GM04503 (cell line): ENCODE data around the gene ABLIM2.

Experiments
- DNase-seq: peaks from one replicate; pipeline ENCODE4 v3.0.0-alpha.2; 2012; ENCODE audit warnings: low read depth

ABLIM2 gene

DNA sequence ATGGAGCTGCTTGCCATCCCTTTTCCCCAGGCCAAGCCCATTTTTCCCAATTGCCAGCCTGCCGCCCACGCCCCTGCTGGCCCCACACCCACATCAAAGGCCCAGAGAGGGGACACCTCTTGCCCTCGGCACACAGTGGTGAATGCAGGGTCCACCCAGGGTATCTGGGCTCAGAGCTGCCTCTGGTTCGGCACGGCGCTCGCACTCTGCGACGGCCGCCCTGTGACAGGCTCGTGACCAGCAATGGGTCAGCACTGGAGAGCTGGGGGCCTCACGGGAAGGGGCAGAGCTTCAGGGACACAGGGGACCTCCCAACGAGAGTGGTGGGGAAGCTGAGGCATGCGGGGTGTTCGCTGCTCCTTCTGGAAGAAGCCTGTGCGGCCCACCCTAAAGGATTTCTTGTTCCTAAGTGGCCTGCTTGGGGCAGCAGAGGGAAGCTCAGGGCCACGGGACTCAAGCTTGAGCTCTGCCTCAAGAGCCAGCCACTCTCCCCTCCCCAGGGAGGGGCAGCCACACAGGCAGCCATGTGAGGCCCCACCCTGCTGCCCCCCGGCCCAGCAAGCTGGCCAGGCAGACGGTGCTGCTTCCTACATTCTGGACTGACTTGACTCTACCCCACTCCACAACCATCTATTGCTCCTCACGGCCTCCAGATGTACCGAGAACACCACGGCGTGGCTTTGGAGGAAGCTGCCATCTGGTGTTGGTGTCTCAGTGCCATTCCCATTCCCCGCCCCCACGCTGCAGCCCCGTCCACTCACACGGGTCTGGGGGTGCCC lies 73.7 kb downstream of the ABLIM2 start:
- DNase-seq, result no peak

DNA sequence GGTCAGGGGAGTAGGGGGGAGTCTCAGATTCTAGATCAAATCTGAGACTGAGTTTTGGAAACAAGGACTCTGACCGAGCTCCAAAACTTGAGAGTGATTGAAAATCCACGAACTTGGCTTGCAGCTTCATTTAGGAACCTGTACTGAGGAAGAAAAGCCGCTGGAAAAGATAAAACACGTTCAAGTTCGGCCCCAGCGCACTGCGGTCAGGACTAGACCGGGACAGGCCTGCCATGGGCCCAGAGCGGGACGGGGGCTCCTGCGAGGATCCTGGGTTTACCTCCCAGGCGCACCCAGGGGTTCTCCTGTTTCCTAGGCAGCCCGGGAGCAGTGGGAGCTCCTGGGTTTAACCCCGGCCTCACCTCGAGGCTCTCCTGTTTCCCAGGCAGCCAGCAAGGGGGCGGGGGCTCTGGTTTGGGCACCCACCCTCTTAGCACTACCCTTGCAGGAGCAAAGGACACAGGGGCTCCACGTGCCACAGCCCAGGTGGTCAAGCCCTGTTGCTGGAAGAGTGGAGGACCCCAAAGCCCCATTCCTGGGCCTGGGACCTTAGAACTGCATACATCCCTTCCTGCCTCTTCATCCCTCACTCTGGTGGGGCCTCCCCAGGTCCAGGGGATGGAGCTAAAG lies 74.5 kb downstream of the ABLIM2 start:
- DNase-seq, result no peak

DNA sequence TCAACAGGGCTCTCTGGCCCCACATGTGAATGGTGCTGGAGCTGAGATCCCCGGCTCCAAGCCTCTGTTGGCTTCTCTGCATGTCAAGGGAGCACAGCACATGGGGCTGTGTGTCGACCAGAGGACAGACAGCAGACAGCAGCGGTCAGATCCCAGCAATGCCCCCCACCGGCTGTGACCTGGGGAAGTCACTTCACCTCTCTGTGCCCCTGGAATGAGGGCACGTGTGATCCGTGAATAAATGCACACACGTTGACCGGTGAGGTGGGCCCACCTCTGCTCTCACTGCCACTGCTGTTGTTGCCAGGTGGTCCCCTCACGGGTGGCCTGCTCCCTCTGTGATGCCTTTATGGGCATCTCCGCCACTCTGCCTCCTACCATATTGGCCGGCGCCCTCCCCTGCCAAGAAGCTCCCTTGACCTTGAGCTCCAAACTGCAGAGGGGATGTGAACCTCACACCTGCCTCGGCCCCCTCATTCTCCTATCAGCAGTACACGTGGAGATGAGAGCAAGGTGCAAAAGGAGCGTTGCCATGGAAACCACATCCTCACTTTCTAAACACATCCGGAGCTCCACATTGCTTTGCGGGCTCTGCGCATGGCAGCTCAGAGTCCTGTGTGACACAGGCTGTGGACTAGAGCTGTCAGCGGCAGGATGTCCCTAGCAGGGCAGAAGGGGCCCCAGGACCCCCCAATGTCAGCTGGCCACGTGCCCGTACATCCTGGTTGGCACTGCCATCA lies 75.4 kb downstream of the ABLIM2 start:
- DNase-seq, result no peak

DNA sequence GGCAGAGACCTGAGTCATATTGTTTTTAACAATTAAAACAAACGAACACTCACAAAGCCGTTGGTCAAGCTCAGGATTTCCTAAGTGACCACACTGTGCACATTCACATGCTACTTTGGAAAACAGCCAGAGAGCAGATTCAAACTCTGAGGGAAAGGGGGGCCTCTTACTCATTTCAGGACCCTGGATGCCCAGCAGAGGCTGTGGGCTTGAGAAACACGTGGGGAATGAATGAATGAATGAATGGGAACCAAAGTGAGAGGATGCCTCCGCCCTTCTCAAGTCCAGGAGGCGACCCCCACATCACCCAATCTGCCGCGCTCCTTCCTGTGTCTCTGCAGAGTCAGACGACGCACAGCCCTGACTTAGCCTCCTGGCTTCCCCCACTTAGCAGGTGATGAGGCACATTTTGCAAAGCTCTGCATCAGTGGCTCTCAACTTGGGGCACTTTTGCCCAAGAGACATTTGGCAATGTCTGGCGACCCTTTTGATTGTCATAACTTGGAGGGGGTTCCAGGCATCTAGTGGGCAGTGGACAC lies 76.0 kb downstream of the ABLIM2 start:
- DNase-seq, result no peak

- DNase-seq, result no peak
These were observed 76.7 kb downstream of the ABLIM2 start for GRCh38 chr4:8081621-8082516.

- no peak for DNase-seq
These were observed 77.4 kb downstream of the ABLIM2 start for GRCh38 chr4:8081171-8081570.

- no peak for DNase-seq
These were observed 77.9 kb downstream of the ABLIM2 start for GRCh38 chr4:8080754-8081065.

GRCh38 chr4:8079916-8080753 lies 78.5 kb downstream of the ABLIM2 start:
- no peak for DNase-seq

GRCh38 chr4:8079031-8079885 lies 79.4 kb downstream of the ABLIM2 start:
- DNase-seq, result no peak

DNA sequence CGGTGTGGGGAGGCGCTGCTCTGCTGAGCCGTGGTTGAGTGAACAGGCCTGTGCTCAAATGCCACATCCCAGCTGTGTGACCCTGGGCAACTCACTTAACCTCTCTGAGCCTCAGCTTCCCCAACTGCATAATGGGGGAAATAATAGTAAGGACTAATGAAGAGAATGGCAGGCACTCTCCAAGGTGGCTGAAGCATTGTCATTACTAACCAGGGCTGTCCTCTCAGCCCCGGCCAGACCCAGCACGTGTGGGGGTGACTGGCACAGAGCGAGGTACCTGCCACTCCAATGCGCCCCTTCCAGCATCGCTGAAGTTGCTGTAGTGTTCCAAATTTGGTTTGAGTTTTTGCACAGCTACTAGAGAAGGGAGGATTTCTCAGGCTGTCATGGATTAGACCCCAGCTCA lies 80.0 kb downstream of the ABLIM2 start:
- no peak for DNase-seq

GRCh38 chr4:8078109-8078494 lies 80.5 kb downstream of the ABLIM2 start:
- DNase-seq, result no peak

GRCh38 chr4:8077181-8078108 lies 81.2 kb downstream of the ABLIM2 start:
- DNase-seq, result no peak

- no peak for DNase-seq
These were observed 82.6 kb downstream of the ABLIM2 start for GRCh38 chr4:8076023-8076422.

GRCh38 chr4:8073206-8073863 lies 85.3 kb downstream of the ABLIM2 start:
- DNase-seq, result no peak

DNA sequence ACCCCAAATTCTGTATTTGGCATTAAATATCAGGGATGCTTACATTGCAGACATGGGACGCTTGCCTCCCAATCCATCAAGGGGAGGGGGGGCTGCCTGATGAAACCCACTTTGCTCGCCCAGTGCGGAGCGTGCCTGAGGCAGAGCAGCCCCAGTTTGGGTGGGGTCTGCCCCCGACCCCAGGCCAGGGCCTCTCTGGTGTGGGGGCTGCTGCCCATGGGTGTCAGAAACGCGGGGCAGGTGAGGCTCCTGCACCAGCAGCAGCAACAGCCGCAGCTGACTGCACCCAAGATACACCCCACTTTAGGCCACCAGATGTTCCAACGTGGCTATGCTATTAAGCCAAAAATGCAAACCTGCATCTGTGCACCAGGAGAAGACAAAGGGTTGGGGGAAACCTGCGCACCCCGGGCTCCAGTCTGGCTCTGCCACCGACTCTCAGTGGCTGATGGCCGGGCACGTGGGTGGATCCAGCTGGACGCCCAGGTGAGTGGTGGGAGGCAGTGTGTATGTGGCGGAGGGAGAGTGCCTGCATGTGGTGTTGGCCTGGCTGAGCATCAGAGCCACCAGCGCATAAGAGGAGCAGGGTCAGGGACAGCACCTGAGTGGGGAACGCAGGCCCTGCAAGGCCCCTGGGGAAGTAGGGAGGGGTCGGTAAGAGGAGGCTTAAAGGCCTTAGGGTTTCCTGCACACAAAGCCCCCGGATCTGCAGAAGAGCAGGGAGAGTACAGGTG lies 86.2 kb downstream of the ABLIM2 start:
- no peak for DNase-seq

DNA sequence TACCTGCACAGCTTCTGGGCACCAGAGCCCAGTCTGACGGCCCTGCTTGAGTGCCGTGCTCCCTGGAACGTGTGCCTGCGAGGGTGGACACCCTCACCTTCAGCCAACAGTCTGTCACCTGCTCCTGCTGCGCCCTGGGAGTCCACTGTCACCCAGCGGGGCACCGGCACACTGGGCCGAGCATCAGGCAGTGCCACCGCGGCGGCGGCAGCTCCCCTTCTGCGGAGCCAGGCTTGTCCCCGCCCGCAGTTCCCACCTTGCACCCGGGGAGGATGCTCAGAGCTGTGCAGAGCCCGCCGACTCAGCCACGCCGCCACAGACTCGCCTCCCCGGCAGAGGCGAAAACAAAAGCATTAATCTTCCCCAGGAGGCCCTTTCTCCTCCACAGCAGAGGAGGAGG lies 86.8 kb downstream of the ABLIM2 start:
- DNase-seq, result no peak
